Measurements from ENCODE around the gene CDKN2B. TPM values are rescaled to one million over a fixed set of nuclear protein-coding genes. Genes with fewer than 3 reads are reported as not detected.

The CDKN2B gene
- total and polyA plus RNA-seq, 2 experiments from 2014 or later = 0.21 to 1.8 TPM

DNA sequence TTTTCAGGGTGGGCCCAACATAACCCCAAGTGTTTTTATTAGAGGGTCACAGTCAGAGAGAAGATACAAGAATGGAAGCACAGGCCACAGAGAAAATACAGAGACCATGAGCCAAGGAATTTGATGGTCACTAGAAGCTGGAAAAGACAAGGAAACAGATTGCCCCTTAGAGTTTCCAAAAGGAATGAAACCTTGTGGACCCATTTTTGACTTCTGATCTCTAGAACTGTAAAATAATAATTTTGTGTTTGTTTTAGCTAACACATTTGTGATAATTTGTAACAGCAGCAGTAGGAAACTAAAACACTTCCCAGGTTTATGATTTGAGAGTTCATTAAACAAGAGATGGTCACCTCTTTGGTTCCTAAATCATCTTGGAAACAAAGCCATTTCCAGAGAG, 36.7 kb downstream of the CDKN2B start:
- no peak overlapping the region for H3K27ac ChIP-seq
- H3K4me3 ChIP-seq = no peak overlapping the region
- TF ChIP-seq, protein P1, sequence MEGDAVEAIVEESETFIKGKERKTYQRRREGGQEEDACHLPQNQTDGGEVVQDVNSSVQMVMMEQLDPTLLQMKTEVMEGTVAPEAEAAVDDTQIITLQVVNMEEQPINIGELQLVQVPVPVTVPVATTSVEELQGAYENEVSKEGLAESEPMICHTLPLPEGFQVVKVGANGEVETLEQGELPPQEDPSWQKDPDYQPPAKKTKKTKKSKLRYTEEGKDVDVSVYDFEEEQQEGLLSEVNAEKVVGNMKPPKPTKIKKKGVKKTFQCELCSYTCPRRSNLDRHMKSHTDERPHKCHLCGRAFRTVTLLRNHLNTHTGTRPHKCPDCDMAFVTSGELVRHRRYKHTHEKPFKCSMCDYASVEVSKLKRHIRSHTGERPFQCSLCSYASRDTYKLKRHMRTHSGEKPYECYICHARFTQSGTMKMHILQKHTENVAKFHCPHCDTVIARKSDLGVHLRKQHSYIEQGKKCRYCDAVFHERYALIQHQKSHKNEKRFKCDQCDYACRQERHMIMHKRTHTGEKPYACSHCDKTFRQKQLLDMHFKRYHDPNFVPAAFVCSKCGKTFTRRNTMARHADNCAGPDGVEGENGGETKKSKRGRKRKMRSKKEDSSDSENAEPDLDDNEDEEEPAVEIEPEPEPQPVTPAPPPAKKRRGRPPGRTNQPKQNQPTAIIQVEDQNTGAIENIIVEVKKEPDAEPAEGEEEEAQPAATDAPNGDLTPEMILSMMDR (IDR thresholded peaks at IDR 0.05; ENCODE audit: low read depth, low read length) = no peak
- H3K36me3 ChIP-seq = no peaks in the 10 kb centered on the region
- no peak for DNase-seq (ENCODE audit: low read depth in 1 of 2, low spot score in 1 of 2)
- no peaks in the 10 kb centered on the region for H3K9me3 ChIP-seq (ENCODE audit: low read depth)
- no peaks in the 10 kb centered on the region for H3K4me1 ChIP-seq (ENCODE audit: low read depth)
- peaks cover 100% of the 10 kb centered on the region for H3K27me3 ChIP-seq

DNA sequence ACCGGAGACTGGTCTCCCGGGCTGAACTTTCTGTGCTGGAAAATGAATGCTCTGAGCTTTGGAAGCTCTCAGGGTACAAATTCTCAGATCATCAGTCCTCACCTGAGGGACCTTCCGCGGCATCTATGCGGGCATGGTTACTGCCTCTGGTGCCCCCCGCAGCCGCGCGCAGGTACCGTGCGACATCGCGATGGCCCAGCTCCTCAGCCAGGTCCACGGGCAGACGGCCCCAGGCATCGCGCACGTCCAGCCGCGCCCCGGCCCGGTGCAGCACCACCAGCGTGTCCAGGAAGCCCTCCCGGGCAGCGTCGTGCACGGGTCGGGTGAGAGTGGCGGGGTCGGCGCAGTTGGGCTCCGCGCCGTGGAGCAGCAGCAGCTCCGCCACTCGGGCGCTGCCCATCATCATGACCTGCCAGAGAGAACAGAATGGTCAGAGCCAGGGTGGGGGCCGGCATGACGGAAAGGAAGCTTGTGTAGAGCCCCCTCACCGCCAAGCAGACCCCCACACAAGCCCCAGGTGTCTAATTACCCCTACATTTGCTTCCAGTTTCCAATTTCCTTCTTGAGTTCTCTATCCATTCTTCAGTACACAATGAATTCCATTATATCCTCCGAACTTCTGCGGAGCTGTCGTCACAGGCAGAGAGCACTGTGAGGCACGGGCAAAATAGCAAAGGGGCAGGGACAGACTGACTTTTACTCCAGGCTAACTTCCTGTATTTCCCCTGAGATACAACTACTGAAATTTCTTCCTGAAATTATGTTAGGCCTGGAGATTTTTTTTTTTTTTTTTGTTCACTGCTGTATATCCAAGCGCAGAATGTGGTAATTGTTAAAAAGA, 38.1 kb downstream of the CDKN2B start:
- Histone ChIP-seq H3K9me3 (ENCODE audit: low read depth) (no peaks in the 10 kb centered on the region), H3K4me3 (no peak overlapping the region), H3K36me3 (no peaks in the 10 kb centered on the region), H3K27me3 (peaks cover 100% of the 10 kb centered on the region), H3K27ac (no peak overlapping the region), H3K4me1 (ENCODE audit: low read depth) (no peaks in the 10 kb centered on the region)
- TF ChIP-seq, protein P1 (IDR thresholded peaks at IDR 0.05; ENCODE audit: low read depth, low read length) = no peak
- DNase-seq (ENCODE audit: low read depth in 1 of 2, low spot score in 1 of 2) = no peak

DNA sequence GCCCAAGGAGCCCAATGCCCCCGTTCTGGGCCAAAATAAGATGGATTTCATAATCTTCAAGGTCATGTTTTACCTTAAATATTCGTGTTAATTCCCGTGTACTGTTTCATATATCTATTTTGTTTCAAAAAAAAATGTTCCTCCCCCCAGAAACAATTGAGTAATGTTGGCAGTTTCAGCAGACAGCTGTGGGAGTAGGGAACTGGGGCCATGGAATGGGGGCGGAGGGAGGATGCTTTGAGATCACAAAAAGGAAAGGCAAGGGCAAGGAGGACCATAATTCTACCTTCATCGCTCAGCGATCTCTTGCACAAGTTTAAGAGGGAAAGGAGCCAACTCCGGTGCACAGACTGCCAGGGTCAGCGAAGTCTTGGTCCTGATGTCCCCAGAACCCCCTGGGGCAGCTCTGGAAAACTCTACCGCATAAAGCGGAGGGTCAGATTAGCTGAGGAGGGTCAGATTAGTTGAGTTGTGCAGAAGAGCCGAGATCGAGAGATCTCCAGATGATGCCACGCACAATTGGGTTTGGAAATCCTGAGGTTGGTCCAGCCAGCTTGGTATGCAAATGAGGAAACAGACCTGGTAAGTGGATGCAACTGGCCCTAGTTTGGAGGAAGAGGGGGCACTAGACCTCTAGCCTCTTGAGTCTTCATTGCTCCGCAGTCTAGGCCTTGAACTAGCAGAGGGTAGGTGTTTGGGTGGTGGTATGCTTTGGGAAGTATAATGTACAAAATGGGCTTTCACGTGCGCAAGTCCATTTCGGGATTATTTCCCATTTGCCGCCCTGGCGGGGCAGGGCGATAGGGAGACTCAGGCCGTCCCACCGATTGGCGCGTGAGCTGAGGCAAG, 38.9 kb downstream of the CDKN2B start:
- TF ChIP-seq, protein P1 (IDR thresholded peaks at IDR 0.05; ENCODE audit: low read depth, low read length) = no peak
- Histone ChIP-seq H3K27ac (no peak overlapping the region), H3K4me3 (no peak overlapping the region), H3K27me3 (peaks cover 100% of the 10 kb centered on the region), H3K36me3 (no peaks in the 10 kb centered on the region), H3K9me3 (ENCODE audit: low read depth) (no peaks in the 10 kb centered on the region), H3K4me1 (ENCODE audit: low read depth) (no peaks in the 10 kb centered on the region)
- DNase-seq (ENCODE audit: low read depth in 1 of 2, low spot score in 1 of 2) = no peak

DNA sequence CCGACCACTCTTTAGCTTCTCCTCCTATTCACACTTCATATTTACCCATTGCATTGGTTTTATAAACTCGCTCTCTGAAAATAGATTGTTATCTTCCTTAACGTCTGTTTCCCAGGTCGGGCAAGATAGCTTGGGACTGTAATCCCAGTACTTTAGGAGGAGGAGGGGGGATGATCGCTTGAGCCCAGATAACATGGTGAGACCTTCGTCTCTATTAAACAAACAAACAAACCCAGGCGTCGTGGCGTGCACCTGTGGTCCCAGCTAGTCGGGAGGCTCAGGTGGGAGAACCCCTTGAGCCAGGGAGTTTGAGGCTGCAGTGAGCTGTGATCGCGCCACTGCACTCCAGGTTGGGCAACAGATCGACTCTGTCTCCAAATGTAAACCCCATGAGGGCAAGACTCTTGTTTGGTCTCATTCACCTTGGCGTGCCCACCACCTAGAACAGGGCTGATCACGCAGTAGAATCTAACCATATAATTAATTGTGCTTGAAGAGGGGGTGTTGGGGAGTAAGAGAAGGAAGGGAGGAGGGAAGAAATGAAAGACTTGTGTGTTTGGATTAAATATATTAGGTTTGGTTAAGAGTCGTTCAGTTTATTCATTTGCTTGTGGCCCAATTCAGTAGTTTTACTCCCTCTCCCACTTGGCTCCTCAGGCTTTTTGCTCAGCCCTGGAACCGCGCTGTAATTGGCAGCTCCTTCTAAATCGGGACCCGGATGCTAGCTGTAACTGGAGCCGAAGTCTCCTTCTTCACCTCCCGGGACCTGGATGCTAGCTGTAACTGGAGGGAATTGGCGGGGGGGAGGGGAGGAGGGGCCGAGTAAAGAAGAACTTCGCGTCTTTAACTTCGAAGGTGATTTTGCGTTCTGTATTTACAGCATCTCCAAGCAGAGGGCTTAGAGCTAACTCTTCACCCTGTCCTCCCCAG, 39.8 kb downstream of the CDKN2B start:
- Histone ChIP-seq H3K4me3 (no peak overlapping the region), H3K9me3 (ENCODE audit: low read depth) (no peaks in the 10 kb centered on the region), H3K36me3 (no peaks in the 10 kb centered on the region), H3K4me1 (ENCODE audit: low read depth) (no peaks in the 10 kb centered on the region), H3K27ac (no peak overlapping the region), H3K27me3 (peaks cover 100% of the 10 kb centered on the region)
- TF ChIP-seq, protein P1 (IDR thresholded peaks at IDR 0.05; ENCODE audit: low read depth, low read length) = no peak
- peak in 1 of 2 donors; percentile 33 for DNase-seq (ENCODE audit: low read depth in 1 of 2, low spot score in 1 of 2)

Measured in cardiac muscle cell (in vitro differentiated cells and primary cell).